ENCODE data around the gene DNAH9.
"Not testable (repeated sequence)": the region's sequence is repeated elsewhere in the genome, so short reads cannot be mapped to it uniquely, and the experiment has no call there.

The DNAH9 gene

GRCh38 chr17:11901931-11902330, 303.7 kb downstream of the DNAH9 start:
- no peak for DNase-seq (ENCODE audit: low read depth in 3 of 3, low spot score in 1 of 3)

GRCh38 chr17:11908711-11909146, 310.5 kb downstream of the DNAH9 start:
- no peak for DNase-seq (ENCODE audit: low read depth in 3 of 3, low spot score in 1 of 3)

DNA sequence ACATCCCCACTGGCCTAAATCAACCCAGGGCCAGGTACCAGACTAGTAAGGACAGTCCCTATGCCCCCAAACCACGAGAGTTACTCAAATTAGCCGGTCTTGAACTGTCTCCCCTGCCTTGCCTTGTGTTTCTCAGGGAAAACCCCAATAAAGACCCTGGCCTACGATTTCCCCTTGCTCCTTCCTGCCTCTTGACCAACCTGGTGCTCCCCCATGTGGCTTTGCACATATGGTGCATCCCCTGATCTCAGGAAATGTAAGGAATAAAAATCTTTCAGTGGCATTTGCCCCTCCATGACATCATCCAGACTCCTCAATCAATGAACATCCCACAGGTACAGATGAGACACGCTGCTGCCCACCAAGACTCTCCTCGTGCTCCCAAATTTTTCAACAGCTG, 311.1 kb downstream of the DNAH9 start:
- DNase-seq (ENCODE audit: low read depth in 3 of 3, low spot score in 1 of 3) = no peak

GRCh38 chr17:11916091-11916490, 317.8 kb downstream of the DNAH9 start:
- no peak for DNase-seq (ENCODE audit: low read depth in 3 of 3, low spot score in 1 of 3)

DNA sequence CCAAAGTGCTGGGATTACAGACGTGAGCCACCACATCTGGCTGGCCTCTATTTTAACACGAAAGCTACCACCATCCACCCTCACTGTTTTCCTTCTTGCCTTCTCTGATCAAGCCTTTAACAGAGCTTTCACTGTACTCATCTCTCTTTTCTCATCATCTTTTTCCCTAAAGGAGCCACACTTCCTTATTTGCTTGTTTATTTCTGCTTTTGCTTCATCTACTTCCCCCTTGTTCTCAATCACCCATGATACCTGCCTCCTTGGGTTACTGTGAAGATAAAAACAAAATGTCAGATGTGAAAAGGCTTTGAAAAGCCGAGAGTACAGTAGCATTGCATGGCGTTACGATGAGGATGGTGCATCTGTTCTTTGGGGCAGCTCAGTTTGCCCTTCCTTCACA, 319.1 kb downstream of the DNAH9 start:
- no peak for DNase-seq (ENCODE audit: low read depth in 3 of 3, low spot score in 1 of 3)

DNA sequence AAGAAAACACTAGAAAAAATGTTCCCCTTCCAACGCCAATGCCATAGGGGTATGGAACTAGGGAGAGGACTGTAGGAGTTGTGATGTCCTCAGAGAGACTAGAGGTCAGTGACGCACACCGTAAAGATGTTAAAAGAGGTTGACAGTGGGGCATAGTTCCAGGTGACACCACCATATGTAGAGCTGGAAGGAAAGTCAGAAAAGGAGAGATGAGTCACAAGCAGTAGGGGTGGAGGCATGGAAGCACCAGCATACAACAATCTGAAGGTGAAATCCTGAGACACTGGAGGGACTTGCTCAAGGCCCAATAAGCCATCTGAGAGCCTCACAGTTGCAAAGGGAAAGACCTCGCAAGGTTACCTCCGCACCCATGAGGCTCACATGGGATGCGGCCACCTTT, 323.0 kb downstream of the DNAH9 start:
- no peak for DNase-seq (ENCODE audit: low read depth in 3 of 3, low spot score in 1 of 3)

GRCh38 chr17:11922638-11923037, 324.4 kb downstream of the DNAH9 start:
- no peak for DNase-seq (ENCODE audit: low read depth in 3 of 3, low spot score in 1 of 3)

DNA sequence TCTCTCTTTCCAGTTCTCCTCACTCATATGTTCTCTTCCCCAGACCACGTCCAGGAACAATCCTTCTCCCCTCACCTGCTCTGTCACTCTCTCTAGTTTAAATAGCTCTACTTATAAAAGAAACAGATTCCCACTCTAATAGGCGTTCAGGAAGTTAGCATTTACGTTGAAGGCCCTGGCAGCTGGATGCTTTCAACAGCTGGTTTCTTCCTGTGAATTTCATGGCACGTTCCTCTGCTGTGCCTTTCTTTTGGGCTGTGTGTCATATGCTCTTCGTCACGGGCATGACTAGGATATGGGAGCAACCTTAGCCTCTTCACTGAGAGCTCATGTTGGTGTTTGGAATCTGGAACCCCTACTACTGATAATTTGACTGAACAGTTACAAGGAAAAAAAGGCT, 325.8 kb downstream of the DNAH9 start:
- DNase-seq (ENCODE audit: low read depth in 3 of 3, low spot score in 1 of 3) = no peak

- no peak for DNase-seq (ENCODE audit: low read depth in 3 of 3, low spot score in 1 of 3)
Measured at GRCh38 chr17:11925262-11926021, 327.2 kb downstream of the DNAH9 start.

DNA sequence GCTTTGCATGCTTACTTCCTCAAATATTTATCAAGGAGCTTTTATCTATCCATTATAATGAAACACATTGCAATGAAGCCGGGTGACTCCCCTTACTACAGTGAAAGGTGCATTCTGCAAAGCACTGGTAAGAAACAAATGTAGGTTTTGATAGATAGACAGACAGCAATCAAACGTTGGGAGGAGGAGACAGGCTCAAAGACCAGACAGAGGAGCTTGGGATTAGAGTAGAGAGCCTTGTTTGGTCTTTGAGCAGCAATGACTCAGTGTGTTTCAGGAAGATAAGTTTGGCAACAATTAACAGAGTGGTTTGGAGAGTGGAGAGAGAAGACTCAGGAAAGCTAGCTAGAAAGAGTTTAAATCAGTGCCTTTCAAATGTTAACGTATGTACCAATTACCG, 330.2 kb downstream of the DNAH9 start:
- no peak for DNase-seq (ENCODE audit: low read depth in 3 of 3, low spot score in 1 of 3)

GRCh38 chr17:11932337-11932898, 334.1 kb downstream of the DNAH9 start:
- DNase-seq (ENCODE audit: low read depth in 3 of 3, low spot score in 1 of 3) = no peak

- no peak for DNase-seq (ENCODE audit: low read depth in 3 of 3, low spot score in 1 of 3)
Measured at GRCh38 chr17:11935734-11936406, 337.6 kb downstream of the DNAH9 start.

DNA sequence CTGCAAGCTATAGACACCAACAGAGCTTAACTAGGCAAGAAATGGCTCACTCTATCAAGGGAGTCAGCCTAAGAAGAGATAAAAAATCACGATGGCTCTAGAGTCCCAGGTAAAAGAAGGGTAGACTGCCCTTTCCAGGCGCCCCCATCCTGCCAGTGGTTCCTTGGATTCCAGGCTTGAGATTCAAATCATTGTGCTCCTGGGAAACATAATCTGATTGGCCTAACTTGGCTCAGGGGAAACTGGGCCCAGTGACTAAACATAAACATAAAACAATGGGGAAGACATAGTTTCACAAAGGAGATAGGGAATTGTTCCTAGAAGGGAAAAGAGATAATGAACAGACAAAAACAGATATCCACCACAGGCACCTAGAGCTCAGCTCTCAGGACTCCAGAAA, 342.6 kb downstream of the DNAH9 start:
- DNase-seq (ENCODE audit: low read depth in 3 of 3, low spot score in 1 of 3) = no peak

DNA sequence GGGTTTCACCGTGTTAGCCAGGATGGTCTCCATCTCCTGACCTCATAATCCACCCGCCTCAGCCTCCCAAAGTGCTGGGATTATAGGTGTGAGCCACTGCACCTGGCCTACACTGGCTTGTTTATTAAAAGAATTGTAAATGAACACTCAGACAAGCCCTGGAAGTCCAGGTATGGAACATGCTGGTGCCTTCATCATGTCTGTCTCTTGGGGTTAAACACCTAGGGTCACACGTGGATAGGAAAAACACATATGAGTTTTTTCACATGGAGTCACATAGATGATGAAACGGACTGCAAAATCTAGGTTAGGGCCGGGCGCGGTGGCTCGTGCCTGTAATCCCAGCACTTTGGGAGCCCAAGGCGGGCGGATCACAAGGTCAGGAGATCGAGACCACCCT, 344.8 kb downstream of the DNAH9 start:
- DNase-seq (ENCODE audit: low read depth in 3 of 3, low spot score in 1 of 3) = not testable (repeated sequence)

GRCh38 chr17:11943759-11944347, 345.6 kb downstream of the DNAH9 start:
- DNase-seq (ENCODE audit: low read depth in 3 of 3, low spot score in 1 of 3) = no peak

- no peak for DNase-seq (ENCODE audit: low read depth in 3 of 3, low spot score in 1 of 3)
Measured at GRCh38 chr17:11944587-11944986, 346.3 kb downstream of the DNAH9 start.

DNA sequence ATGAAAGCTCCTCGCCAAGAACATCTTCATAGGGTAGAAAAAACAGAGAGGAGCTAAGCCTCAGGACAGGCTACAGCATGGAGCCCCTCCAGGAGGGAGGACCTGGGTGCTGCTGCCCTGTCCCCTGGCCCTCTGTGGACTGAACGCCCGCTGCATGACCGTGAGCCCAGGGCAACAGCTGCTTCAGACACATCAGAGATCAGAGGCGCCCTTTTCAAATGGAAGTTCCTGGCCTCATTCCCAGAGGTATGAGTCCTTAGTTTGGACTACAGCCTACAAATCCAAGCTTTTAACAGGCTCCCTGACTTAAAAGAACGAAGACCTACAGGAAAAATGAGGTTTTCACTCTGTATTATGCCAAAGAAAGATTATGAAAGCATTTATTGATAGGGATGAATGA, 350.5 kb downstream of the DNAH9 start:
- no peak for DNase-seq (ENCODE audit: low read depth in 3 of 3, low spot score in 1 of 3)

DNA sequence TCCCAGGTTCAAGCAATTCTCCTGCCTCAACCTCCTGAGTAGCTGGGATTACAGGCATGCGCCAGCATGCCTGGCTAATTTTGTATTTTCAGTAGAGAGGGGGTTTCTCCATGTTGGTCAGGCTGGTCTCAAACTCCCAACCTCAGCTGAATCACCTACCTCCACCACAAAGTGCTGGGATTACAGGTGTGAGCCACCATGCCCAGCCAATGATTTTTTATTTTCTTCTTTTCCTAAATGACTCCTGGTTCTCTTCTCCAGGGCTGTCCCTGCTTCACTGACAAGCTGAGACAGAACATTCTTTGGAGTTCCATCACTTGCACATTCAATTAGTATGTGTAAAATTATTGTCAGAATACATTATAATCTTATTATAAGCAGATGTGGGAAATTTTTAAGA, 351.3 kb downstream of the DNAH9 start:
- not testable (repeated sequence) for DNase-seq (ENCODE audit: low read depth in 3 of 3, low spot score in 1 of 3)

DNA sequence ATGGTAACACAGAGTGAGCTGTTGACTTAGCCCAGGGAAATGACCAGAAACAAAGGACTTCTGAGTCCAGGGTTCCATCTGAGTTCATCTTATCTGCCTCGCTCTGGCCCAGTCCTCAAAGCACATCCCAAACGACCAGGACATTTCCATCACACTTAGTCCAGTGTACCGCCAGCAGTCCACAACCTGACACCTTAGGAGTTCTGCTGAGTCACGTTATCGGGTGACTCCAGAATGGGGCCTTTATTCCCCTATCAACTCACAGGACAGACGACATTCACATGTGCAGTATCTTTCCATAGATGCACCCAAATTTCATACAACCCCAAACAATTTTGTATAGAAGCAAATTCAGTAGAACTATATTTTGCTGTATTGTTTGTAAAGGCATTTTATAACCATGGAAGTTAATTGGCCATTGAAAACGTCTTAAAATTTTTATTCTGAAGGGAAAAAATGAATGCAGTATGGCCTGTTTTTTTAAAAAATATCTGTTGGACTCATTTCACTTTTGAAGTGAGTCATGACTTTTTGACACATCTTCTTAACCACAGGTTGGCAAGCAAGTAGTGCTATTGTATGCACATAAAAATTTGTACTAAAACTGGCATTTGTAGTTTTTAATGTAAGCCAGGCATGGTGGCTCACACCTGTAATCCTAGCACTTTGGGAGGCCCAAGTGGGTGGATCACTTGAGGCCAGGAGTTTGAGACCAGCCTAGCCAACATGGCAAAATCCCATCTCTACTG, 352.7 kb downstream of the DNAH9 start:
- no peak for DNase-seq (ENCODE audit: low read depth in 3 of 3, low spot score in 1 of 3)

GRCh38 chr17:11952610-11953009, 354.3 kb downstream of the DNAH9 start:
- DNase-seq (ENCODE audit: low read depth in 3 of 3, low spot score in 1 of 3) = no peak

DNA sequence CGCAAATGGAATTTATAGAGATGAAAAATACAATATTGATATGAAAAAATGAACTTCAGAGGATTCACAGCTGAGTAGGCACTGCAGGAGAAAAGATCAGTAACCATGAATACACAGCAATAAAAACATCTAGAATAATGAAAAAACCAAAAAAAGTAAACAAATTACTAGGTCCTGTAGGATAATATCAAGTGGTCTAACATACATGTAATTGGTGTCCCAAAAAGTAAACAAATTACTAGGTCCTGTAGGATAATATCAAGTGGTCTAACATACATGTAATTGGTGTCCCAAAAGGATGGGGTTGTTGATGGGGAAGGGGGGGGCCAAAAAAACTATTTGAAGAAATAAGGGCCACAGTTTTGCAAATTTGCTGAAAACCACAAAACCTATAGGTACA, 355.7 kb downstream of the DNAH9 start:
- DNase-seq (ENCODE audit: low read depth in 3 of 3, low spot score in 1 of 3) = no peak
